ENCODE measurements around the gene OSBPL9. TPM values are rescaled to one million over a fixed set of nuclear protein-coding genes. Genes with fewer than 3 reads are reported as not detected.
A peak's percentile ranks its signal among the peaks of the same experiment; 100 is the strongest.
"Not testable (repeated sequence)": the region's sequence is repeated elsewhere in the genome, so short reads cannot be mapped to it uniquely, and the experiment has no call there.

OSBPL9 gene
- total RNA-seq, 1 experiment from 2014 or later: 67.6 TPM

DNA sequence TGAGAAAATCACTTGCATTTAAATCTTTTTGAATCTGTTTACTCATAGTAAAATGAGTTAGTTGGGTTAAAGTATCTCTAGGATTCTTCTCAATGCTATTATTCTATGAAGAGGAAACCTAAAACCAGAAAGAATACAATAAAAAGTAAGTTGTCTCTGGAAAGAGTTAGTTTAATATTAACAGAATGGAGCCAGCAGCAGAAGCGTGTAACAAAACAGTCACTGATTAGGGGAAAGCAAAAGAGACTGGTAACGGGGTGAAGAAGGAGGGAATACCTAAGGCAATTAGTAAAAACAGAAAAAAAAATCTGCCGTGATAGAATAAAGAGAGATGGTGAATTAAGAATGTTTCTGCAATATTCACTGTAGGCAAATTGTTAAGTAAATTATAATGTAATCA is 201.6 kb downstream of the OSBPL9 start:
- DNase-seq: no peak
- no peak for TF ChIP-seq CTCF (IDR thresholded peaks at IDR 0.05; ENCODE audit: unreplicated experiment)
- Mint-ChIP-seq H3K4me3 (ENCODE audit: low read depth, unreplicated experiment) (peak overlapping the region; percentile 37), H3K27ac (ENCODE audit: unreplicated experiment) (peak overlapping the region; percentile 63), H3K36me3 (ENCODE audit: insufficient read depth, unreplicated experiment) (peaks cover 16% of the 10 kb centered on the region), H3K27me3 (ENCODE audit: unreplicated experiment) (no peaks in the 10 kb centered on the region), H3K4me1 (ENCODE audit: low read depth, unreplicated experiment) (peaks cover 18% of the 10 kb centered on the region), H3K9me3 (ENCODE audit: low read depth, unreplicated experiment) (no peaks in the 10 kb centered on the region)
- BruUV-seq (replicated peaks): no TSS peak
- CTCF ChIA-PET: no interaction called here
- intact Hi-C loops (cut with micrococcal nuclease; ENCODE audit: unreplicated experiment): loop anchor here (10.0 kb wide), 1 partner anchor 186 kb away; no protein-coding TSS in a partner anchor

DNA sequence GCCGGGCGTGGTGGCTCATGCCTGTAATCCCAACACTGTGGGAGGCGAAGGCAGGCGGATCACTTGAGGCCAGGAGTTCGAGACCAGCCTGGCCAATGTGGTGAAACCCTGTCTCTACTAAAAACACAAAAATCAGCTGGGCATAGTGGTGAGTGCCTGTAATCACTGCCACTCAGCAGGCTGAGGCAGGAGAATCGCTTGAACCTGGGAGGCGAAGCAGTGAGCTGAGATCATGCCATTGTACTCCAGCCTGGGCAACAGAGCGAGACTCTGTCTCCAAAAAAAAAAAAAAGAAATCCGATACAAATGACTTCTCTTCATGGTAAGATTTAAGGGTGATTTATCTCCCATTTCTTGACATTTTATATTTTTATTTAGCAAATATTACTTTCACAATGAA is 202.1 kb downstream of the OSBPL9 start:
- peaks cover 11% of the 10 kb centered on the region for H3K36me3 Mint-ChIP-seq (ENCODE audit: insufficient read depth, unreplicated experiment)

DNA sequence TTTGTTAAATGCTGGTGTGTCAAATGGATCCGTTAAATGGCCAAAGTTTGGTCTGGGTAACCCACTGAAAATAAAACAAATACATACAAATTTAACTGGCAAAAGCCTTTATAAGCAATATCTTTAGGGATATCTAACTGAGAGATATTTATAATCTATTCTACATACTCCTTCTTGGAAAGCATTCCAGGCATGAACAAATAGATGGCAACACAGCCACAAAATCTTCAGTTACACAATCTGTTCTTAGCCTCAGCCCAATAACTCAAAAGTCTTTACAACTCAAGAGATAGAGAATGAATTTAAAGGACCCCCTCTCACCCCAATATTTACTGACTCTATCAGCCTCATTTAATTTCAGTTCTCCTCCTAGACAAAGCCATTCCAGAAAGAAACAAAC is 202.9 kb downstream of the OSBPL9 start:
- H3K27me3 Mint-ChIP-seq (ENCODE audit: unreplicated experiment): no peaks in the 10 kb centered on the region
- BruUV-seq (replicated peaks): no TSS peak
- TF ChIP-seq CTCF (IDR thresholded peaks at IDR 0.05; ENCODE audit: unreplicated experiment): no peak
- intact Hi-C loops (cut with micrococcal nuclease; ENCODE audit: unreplicated experiment): loop anchor here (10.0 kb wide), 1 partner anchor 185 kb away; no protein-coding TSS in a partner anchor
- no peaks in the 10 kb centered on the region for H3K9me3 Mint-ChIP-seq (ENCODE audit: low read depth, unreplicated experiment)
- peaks cover 18% of the 10 kb centered on the region for H3K4me1 Mint-ChIP-seq (ENCODE audit: low read depth, unreplicated experiment)
- H3K36me3 Mint-ChIP-seq (ENCODE audit: insufficient read depth, unreplicated experiment): peaks cover 11% of the 10 kb centered on the region
- H3K27ac Mint-ChIP-seq (ENCODE audit: unreplicated experiment): no peak overlapping the region
- no peak for DNase-seq
- H3K4me3 Mint-ChIP-seq (ENCODE audit: low read depth, unreplicated experiment): no peak overlapping the region
- CTCF ChIA-PET: no interaction called here

More for the DNA sequence above, 202.1 kb downstream of the OSBPL9 start:
- H3K9me3 Mint-ChIP-seq (ENCODE audit: low read depth, unreplicated experiment); BruUV-seq (replicated peaks); DNase-seq; CTCF ChIA-PET; H3K27me3 Mint-ChIP-seq (ENCODE audit: unreplicated experiment): not testable (repeated sequence)
- H3K27ac Mint-ChIP-seq (ENCODE audit: unreplicated experiment): peak overlapping the region; percentile 63
- H3K4me1 Mint-ChIP-seq (ENCODE audit: low read depth, unreplicated experiment): peaks cover 18% of the 10 kb centered on the region
- intact Hi-C loops (cut with micrococcal nuclease; ENCODE audit: unreplicated experiment): loop anchor here (10.0 kb wide), 1 partner anchor 186 kb away; no protein-coding TSS in a partner anchor
- peak overlapping the region; percentile 37 for H3K4me3 Mint-ChIP-seq (ENCODE audit: low read depth, unreplicated experiment)

DNA sequence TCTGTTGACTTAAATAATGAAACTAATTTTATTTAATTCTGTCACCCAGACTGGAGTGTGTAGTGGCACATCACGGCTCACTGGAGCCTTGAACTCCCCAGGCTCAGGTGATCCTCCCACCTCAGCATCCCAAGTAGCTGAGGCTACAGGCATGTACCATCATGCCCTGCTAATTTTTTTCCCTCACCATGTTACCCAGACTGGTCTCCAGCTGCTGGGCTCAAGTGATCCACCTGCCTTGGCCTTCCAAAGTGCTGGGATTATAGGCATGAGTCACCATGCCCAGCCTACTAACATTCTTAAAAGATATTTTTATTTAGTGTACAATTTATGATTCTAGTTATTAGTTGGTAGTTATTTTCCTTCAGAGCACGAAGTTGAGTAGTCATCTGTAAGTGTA is 212.2 kb downstream of the OSBPL9 start:
- peaks cover 17% of the 10 kb centered on the region for H3K36me3 Mint-ChIP-seq (ENCODE audit: insufficient read depth, unreplicated experiment)
- no peaks in the 10 kb centered on the region for H3K27me3 Mint-ChIP-seq (ENCODE audit: unreplicated experiment)
- BruUV-seq (replicated peaks): no TSS peak
- H3K4me1 Mint-ChIP-seq (ENCODE audit: low read depth, unreplicated experiment): no peaks in the 10 kb centered on the region
- intact Hi-C loops (cut with micrococcal nuclease; ENCODE audit: unreplicated experiment): no loop called here
- no peak overlapping the region for H3K4me3 Mint-ChIP-seq (ENCODE audit: low read depth, unreplicated experiment)
- no peaks in the 10 kb centered on the region for H3K9me3 Mint-ChIP-seq (ENCODE audit: low read depth, unreplicated experiment)
- no peak for TF ChIP-seq CTCF (IDR thresholded peaks at IDR 0.05; ENCODE audit: unreplicated experiment)
- CTCF ChIA-PET: no interaction called here
- no peak for DNase-seq
- no peak overlapping the region for H3K27ac Mint-ChIP-seq (ENCODE audit: unreplicated experiment)

DNA sequence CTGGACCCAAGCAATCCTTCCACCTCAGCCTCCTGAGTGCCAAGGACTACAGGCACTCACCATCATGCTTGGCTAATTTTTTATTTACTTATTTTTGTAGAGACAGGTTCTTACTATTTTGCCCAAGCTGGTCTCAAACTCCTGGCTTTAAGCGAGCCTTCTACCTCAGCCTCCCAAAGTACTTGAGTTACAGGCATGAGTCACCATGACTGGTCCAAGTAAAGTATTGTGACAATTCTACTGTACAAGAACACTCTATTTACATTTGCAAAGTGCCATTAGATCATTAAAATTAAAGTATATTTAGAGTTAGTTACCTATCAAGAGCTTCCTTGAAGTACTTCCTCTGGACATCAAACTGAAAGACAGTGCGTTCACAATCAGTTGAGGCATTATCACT is 216.8 kb downstream of the OSBPL9 start:
- peaks cover 23% of the 10 kb centered on the region for H3K36me3 Mint-ChIP-seq (ENCODE audit: insufficient read depth, unreplicated experiment)
- H3K4me3 Mint-ChIP-seq (ENCODE audit: low read depth, unreplicated experiment): no peak overlapping the region
- no peak for DNase-seq
- no peaks in the 10 kb centered on the region for H3K9me3 Mint-ChIP-seq (ENCODE audit: low read depth, unreplicated experiment)
- intact Hi-C loops (cut with micrococcal nuclease; ENCODE audit: unreplicated experiment): no loop called here
- H3K27me3 Mint-ChIP-seq (ENCODE audit: unreplicated experiment): no peaks in the 10 kb centered on the region
- TF ChIP-seq CTCF (IDR thresholded peaks at IDR 0.05; ENCODE audit: unreplicated experiment): no peak
- CTCF ChIA-PET: interaction anchor here (0.7 kb wide), 1 partner anchor 13 kb away, joined by 4 read pairs; no protein-coding TSS in a partner anchor
- H3K4me1 Mint-ChIP-seq (ENCODE audit: low read depth, unreplicated experiment): no peaks in the 10 kb centered on the region
- no TSS peak for BruUV-seq (replicated peaks)
- H3K27ac Mint-ChIP-seq (ENCODE audit: unreplicated experiment): no peak overlapping the region

All from Calu3 (cell line).